ENCODE measurements around the gene MOB3B.

Gene MOB3B

DNA sequence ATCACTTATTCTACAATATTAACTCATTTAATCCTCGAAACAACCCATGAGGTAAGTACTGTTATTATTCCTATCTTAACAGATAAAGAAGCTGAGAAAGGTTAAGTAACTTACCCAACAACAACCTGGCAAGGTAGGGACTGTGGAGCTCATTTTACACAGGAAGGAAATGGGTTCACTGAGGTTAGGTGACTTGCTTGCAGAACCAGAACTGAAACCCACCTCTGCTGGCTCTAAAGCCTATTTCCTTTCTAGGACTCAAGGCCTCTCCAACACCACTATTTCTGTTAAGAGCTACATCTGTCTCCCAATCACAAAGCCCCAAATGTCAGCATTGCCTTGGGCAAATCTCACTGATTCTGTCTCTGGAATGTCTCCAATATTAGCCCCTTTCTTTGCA, 44.5 kb downstream of the MOB3B start:
- Mint-ChIP-seq H3K27me3 (no peaks in the 10 kb centered on the region), H3K27ac (no peak overlapping the region)

DNA sequence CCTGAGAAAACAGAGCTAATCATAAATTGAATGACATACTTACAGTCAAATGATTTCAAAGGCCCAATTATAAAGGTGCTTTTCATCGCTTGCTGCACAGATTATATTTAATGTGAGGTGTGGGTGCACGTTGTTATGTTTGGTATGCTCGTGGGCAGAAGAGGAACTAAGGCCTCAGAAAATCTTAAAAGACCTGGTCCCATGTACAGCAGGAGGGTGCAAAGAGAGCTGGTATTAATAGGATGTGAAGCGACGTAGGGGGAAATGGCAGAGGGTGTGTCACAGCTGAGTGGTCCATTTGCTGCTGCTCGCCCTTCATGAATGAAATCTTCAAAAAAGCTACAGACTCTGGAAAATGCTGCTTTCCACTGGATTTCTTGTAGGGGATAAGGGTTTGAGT, 46.0 kb downstream of the MOB3B start:
- no peaks in the 10 kb centered on the region for H3K36me3 Mint-ChIP-seq (ENCODE audit: low read depth)
- peaks cover 48% of the 10 kb centered on the region for H3K4me1 Mint-ChIP-seq (ENCODE audit: low read depth)
- H3K4me3 Mint-ChIP-seq = no peak overlapping the region
- H3K9me3 Mint-ChIP-seq = peaks cover 9% of the 10 kb centered on the region
- no peak overlapping the region for H3K27ac Mint-ChIP-seq
- no peaks in the 10 kb centered on the region for H3K27me3 Mint-ChIP-seq

More for the DNA sequence above, 44.5 kb downstream of the MOB3B start:
- Mint-ChIP-seq H3K4me3 (no peak overlapping the region), H3K9me3 (peaks cover 5% of the 10 kb centered on the region), H3K36me3 (ENCODE audit: low read depth) (no peaks in the 10 kb centered on the region), H3K4me1 (ENCODE audit: low read depth) (peaks cover 61% of the 10 kb centered on the region)

DNA sequence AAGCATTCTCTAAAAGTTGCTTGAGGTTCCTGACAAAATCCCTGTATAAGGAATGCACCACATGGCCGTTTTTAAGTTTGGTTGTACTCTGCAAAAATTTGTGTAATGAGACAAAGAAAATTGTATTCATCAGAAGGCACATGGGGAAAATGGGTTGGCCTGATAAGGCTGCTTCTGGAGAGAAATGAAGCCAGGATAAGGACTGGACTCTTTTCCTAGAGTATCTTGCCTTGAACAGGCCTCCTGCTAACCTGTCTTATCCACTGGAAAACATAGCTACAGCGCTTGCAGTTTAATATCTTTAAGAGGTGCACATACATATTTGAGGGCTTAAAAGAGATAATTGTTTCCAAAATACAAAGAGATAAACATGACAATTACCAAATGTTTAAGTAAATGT, 46.9 kb downstream of the MOB3B start:
- H3K27ac Mint-ChIP-seq = no peak overlapping the region
- no peaks in the 10 kb centered on the region for H3K27me3 Mint-ChIP-seq
- H3K4me3 Mint-ChIP-seq = no peak overlapping the region
- peaks cover 43% of the 10 kb centered on the region for H3K4me1 Mint-ChIP-seq (ENCODE audit: low read depth)
- H3K9me3 Mint-ChIP-seq = peaks cover 18% of the 10 kb centered on the region
- peaks cover 8% of the 10 kb centered on the region for H3K36me3 Mint-ChIP-seq (ENCODE audit: low read depth)

DNA sequence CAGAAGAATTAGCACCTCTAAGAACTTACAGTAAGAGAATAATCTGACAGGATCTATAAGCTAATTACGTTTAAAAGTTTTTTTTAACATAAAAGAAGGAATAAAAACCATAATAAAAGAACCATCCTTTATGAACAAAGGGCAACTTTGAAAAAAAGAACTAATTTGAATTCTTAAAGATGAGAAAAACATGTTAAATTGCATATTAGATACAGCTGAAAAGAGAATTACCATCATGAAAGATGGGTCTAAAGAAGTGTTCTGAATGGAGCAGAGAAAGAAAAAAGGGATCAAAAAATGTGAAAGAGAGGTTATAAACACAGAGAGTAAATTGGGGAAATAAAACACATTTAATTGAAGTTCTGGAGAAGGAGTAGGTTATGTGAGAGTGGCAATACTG, 51.3 kb downstream of the MOB3B start:
- Mint-ChIP-seq H3K27ac (no peak overlapping the region), H3K4me3 (no peak overlapping the region), H3K9me3 (peaks cover 18% of the 10 kb centered on the region), H3K36me3 (ENCODE audit: low read depth) (peaks cover 15% of the 10 kb centered on the region), H3K4me1 (ENCODE audit: low read depth) (peaks cover 12% of the 10 kb centered on the region), H3K27me3 (no peaks in the 10 kb centered on the region)

DNA sequence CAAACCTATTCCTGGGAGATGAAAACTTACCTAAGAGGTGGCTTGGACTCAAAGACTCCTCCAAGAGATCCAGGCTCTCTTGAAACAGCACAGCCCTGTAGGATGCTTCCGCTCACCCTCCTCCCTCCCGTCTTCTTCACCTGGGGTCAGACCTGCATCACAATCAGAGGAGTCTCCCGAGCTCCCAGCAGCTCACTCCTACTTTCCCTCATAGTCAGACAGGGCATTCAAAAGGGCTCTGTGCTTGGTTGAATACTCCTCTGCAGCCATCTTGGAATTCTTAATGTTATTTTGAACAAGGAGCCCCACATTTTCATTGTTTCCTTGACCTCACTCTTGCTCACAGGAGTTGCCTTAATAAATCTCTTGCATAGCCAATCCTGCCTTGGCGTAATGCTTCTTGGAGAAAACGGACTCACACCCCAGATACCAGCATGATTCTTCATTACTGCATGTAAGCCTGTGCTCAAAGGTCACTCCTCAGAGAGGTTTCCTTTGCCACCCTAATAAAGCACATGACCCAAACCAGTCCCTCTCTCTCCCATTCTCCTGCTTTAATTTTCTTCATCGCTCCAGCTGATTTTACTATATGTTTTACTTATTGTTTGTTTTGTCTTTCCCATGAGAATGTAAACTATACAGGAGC, 52.6 kb downstream of the MOB3B start:
- Mint-ChIP-seq H3K36me3 (ENCODE audit: low read depth) (peaks cover 15% of the 10 kb centered on the region), H3K27ac (no peak overlapping the region), H3K27me3 (no peaks in the 10 kb centered on the region), H3K4me3 (no peak overlapping the region), H3K4me1 (ENCODE audit: low read depth) (peaks cover 8% of the 10 kb centered on the region), H3K9me3 (peaks cover 18% of the 10 kb centered on the region)

DNA sequence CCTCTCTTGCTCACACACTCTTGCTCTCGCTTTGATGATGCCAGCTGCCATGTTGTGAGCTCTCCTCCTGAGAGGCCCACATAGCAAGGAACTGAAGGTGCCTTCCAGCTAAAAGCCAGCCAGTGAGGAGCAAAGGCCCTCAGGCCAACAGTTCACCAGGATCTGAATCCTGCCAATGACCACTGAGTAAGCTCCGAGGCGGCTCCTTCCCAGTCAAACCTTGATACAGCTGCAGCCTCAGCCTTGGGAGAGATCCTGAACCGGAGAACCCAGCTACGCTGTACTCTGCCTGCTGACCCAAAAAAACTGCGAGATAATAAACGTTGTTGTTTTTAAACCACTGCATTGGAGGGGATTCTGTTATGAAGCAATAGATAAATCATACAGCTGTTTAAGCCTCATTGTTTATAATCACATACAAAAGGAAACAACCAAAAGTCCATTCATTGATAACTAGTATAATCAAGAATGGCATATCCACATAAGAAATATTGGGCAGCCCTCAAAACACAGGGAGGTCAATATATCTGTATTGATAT, 54.5 kb downstream of the MOB3B start:
- Mint-ChIP-seq H3K4me1 (ENCODE audit: low read depth) (no peaks in the 10 kb centered on the region), H3K4me3 (no peak overlapping the region), H3K36me3 (ENCODE audit: low read depth) (peaks cover 15% of the 10 kb centered on the region), H3K27ac (no peak overlapping the region), H3K9me3 (peaks cover 13% of the 10 kb centered on the region), H3K27me3 (no peaks in the 10 kb centered on the region)

DNA sequence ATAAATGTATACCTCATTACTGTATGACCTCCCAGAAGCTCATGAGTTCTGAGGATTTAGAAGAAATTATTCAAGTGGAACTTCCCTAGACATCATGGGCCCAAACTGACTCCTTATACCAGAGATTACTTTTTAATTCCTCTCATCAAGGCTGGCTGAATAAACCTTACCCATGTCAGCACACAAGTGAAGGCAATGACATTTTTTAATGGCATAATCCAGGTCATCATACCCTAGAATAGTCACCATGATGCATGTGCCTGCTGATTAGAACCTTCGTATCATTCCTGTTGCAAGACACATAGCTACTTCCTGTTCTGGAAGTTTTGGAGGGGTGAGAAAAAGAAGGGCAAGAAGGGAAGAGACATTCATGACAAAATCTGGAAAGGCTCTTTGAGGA, 55.3 kb downstream of the MOB3B start:
- H3K36me3 Mint-ChIP-seq (ENCODE audit: low read depth) = peaks cover 15% of the 10 kb centered on the region
- peaks cover 2% of the 10 kb centered on the region for H3K4me1 Mint-ChIP-seq (ENCODE audit: low read depth)
- no peak overlapping the region for H3K4me3 Mint-ChIP-seq
- peaks cover 11% of the 10 kb centered on the region for H3K9me3 Mint-ChIP-seq
- H3K27me3 Mint-ChIP-seq = no peaks in the 10 kb centered on the region
- no peak overlapping the region for H3K27ac Mint-ChIP-seq

DNA sequence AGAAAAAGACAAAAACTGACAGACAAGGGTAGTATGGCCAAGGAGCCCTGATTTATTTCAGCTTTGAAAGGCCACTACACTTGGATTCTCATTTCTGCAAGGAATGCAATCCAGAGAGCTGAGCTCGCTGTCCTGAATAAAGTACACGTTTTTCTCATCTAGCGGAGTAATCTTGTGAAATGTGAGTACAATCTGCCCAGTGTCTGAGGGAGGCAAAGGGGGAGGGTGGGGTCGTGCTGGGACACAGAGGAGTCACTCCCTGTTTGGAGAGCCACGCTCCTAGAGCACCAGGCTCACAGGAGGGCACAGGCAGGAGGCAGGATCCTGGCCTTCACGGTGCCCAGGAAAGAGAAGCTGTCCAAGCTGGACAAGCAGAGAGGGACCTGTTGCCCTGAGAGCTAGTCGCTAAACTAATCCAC, 56.5 kb downstream of the MOB3B start:
- H3K4me1 Mint-ChIP-seq (ENCODE audit: low read depth) = peaks cover 3% of the 10 kb centered on the region
- peaks cover 4% of the 10 kb centered on the region for H3K9me3 Mint-ChIP-seq
- no peak overlapping the region for H3K27ac Mint-ChIP-seq
- H3K27me3 Mint-ChIP-seq = no peaks in the 10 kb centered on the region
- no peak overlapping the region for H3K4me3 Mint-ChIP-seq
- H3K36me3 Mint-ChIP-seq (ENCODE audit: low read depth) = peaks cover 11% of the 10 kb centered on the region

DNA sequence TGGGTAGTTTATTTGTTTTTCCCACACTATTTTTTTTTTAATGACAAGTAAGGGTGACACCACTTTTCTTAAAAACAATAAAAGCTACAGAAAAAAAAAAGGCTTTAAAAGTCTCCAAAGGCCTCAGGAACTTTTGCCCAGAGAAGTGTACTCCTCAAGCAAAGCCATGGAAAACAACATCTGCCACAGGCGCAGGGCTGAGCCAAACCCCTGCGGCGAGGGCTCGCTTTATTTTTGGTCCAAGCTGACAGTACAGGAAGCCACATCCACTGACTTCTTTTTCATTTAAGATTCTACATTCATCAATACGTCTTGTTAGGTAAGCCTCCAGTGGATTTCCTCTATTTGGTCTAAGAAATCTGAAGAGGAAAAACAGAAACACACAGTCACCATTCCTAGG, 57.4 kb downstream of the MOB3B start:
- Mint-ChIP-seq H3K4me1 (ENCODE audit: low read depth) (peaks cover 3% of the 10 kb centered on the region), H3K36me3 (ENCODE audit: low read depth) (peaks cover 2% of the 10 kb centered on the region), H3K9me3 (no peaks in the 10 kb centered on the region), H3K27ac (no peak overlapping the region), H3K27me3 (no peaks in the 10 kb centered on the region), H3K4me3 (no peak overlapping the region)

DNA sequence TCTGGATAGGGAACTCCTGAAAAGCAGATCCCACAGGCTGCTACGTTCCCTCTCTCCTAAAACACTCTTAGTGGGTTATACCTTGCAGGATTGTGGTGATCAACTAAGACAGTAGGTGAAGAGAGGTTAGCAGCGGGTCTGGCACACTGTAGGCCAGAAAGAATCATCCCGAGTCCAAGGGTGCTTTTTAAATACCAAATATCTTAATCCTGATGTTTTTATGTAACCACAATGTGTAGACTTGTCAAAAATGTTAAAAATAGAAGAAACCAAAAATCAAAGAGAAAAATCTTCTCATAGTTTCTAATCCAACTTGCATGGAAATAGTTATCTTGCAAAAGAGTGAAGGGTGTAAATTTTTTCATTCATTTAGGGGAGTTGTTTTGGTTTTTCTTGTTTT, 57.8 kb downstream of the MOB3B start:
- no peaks in the 10 kb centered on the region for H3K9me3 Mint-ChIP-seq
- H3K27me3 Mint-ChIP-seq = no peaks in the 10 kb centered on the region
- H3K27ac Mint-ChIP-seq = no peak overlapping the region
- H3K4me1 Mint-ChIP-seq (ENCODE audit: low read depth) = peaks cover 3% of the 10 kb centered on the region
- H3K36me3 Mint-ChIP-seq (ENCODE audit: low read depth) = no peaks in the 10 kb centered on the region
- no peak overlapping the region for H3K4me3 Mint-ChIP-seq

DNA sequence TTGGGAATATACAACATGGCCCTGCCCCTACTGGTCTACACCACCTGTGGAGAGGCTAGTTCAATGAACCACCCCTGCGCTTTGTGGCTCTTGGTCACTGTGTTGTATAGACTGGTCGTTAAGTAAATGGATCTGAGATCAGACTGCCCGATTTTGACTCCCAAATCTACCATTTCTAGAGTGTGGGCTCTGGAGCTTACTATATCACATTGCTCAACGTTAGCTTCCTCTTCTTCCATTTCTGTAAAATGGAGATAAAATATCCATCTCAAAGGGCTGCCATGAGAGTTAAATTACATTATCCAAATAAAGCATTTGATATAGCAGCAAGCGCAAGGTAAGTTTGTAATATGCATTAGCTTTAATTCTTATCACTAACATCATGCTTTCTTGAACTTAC, 58.2 kb downstream of the MOB3B start:
- Mint-ChIP-seq H3K36me3 (ENCODE audit: low read depth) (no peaks in the 10 kb centered on the region), H3K4me1 (ENCODE audit: low read depth) (peaks cover 3% of the 10 kb centered on the region), H3K4me3 (no peak overlapping the region), H3K27ac (no peak overlapping the region), H3K27me3 (no peaks in the 10 kb centered on the region), H3K9me3 (no peaks in the 10 kb centered on the region)

DNA sequence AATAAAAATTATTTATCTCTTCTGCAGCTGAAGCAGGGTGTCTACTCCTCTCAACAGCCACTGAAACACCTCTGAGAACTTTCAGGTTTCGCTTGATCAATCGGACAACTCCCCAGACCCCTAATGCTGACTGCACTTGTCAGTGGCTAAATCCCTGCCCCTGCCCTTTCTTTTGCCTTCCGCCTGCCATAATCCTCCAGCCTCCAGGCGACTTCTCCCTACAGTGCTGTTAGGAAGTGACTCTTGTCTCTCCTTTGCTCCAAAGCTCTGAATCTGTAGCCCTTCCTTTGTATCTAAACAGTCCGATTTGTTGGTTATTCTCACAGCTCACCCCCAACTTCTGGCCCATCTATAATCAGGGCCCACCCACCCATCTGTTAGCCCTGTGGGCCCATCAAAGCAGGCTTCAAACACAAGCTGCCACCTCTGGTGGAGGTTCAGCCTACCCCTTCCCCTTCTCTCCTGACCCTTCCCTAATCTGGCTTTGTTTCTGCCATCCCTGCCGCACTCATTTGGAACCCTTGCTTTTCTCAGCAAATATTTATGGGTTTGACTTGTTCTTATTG, 59.2 kb downstream of the MOB3B start:
- no peaks in the 10 kb centered on the region for H3K27me3 Mint-ChIP-seq
- H3K27ac Mint-ChIP-seq = no peak overlapping the region
- H3K9me3 Mint-ChIP-seq = no peaks in the 10 kb centered on the region
- no peaks in the 10 kb centered on the region for H3K36me3 Mint-ChIP-seq (ENCODE audit: low read depth)
- no peak overlapping the region for H3K4me3 Mint-ChIP-seq
- H3K4me1 Mint-ChIP-seq (ENCODE audit: low read depth) = peaks cover 3% of the 10 kb centered on the region

DNA sequence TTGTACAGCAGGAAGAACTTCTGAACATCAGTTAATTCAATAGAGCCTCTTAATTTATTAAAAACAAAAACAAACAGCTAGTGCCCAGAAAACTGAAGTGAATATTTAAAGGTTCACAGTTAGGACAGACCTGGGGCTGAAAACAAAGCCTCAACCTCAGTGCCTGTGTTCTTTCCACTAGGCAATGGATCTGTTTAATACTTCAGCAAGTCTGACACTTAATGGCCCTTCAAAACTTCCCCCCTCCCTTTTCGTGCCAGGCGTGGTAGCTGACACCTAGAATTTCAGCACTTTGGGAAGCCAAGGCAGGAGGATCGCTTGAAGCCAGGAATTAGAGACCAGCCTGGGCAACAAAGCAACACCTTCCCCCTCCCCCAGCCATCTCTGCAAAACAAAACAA, 60.1 kb downstream of the MOB3B start:
- Mint-ChIP-seq H3K4me3 (no peak overlapping the region), H3K27ac (no peak overlapping the region), H3K9me3 (no peaks in the 10 kb centered on the region), H3K36me3 (ENCODE audit: low read depth) (no peaks in the 10 kb centered on the region), H3K4me1 (ENCODE audit: low read depth) (peaks cover 3% of the 10 kb centered on the region), H3K27me3 (no peaks in the 10 kb centered on the region)

DNA sequence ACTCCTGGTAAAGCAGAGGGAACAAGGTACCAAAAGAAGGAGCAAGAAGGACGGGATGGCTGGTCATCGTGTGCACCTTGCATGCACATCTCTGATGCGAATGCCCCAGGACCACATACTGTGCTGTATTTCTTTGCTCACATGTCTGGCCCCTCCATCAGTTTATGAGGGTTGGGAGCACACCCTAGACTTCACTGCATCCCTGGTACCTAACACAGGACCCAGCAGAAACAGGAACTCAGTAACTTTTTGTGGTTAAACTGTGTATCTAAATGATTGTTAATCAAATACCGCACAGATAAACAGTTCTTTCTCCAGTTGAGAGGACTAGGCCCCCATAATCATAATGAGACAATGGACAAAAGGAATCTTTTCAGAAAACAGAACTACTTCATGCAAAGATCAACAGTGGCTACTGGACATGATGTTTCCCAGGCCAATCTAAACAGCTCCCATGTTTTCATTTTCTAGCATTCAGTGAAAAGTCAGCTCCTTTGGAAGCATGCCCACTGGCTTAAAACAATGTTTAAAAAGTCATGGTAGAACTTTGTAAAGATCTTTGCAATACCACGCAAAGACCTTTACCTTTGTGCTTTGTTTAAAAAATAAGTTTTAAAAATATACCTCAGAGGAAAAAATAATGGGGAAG, 61.0 kb downstream of the MOB3B start:
- no peak overlapping the region for H3K4me3 Mint-ChIP-seq
- H3K36me3 Mint-ChIP-seq (ENCODE audit: low read depth) = no peaks in the 10 kb centered on the region
- H3K27me3 Mint-ChIP-seq = no peaks in the 10 kb centered on the region
- no peak overlapping the region for H3K27ac Mint-ChIP-seq
- no peaks in the 10 kb centered on the region for H3K9me3 Mint-ChIP-seq
- peaks cover 3% of the 10 kb centered on the region for H3K4me1 Mint-ChIP-seq (ENCODE audit: low read depth)

DNA sequence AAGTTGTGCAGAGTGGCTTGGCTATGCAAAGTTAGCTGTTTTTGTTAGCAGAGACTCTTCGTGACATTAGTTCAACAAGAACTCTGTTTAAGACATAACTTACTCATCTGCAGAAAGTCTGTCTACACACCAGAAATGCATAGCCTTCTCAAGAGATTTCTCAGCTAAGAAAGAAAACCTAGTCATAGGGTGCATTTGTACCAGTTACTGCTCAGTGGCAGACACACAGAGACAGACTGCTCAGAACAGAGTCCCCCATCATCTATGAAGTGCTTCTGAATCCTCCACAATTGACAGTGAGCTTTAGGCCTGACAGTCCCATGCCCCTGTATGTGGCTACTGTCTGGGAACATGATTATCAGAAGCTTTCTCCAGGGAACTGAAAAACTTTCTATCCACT, 61.6 kb downstream of the MOB3B start:
- Mint-ChIP-seq H3K4me3 (no peak overlapping the region), H3K27me3 (no peaks in the 10 kb centered on the region), H3K36me3 (ENCODE audit: low read depth) (no peaks in the 10 kb centered on the region), H3K27ac (no peak overlapping the region), H3K9me3 (no peaks in the 10 kb centered on the region), H3K4me1 (ENCODE audit: low read depth) (peaks cover 3% of the 10 kb centered on the region)

Measured in stimulated activated naive CD8-positive, alpha-beta T cell treated with anti-CD3 and anti-CD28 coated beads, Interleukin-15, Interleukin-2, amounts not matched to agents 100 ng/mL and 50 ng/mL, for 24 hours (primary cell).